ENCODE measurements around the gene ARHGAP28.

Gene ARHGAP28

GRCh38 chr18:6733758-6734157 is 4.2 kb downstream of the ARHGAP28 start:
- DNase-seq (ENCODE audit: low spot score): no peak

- DNase-seq (ENCODE audit: low spot score): no peak
Measured at GRCh38 chr18:6734726-6735430, 5.4 kb downstream of the ARHGAP28 start.

- no peak for DNase-seq (ENCODE audit: low spot score)
Measured at GRCh38 chr18:6737833-6738232, 8.3 kb downstream of the ARHGAP28 start.

GRCh38 chr18:6738622-6739021 is 9.1 kb downstream of the ARHGAP28 start:
- DNase-seq (ENCODE audit: low spot score): no peak

GRCh38 chr18:6741232-6741663 is 11.7 kb downstream of the ARHGAP28 start:
- no peak for DNase-seq (ENCODE audit: low spot score)

- no peak for DNase-seq (ENCODE audit: low spot score)
Measured at GRCh38 chr18:6741786-6742185, 12.3 kb downstream of the ARHGAP28 start.

- no peak for DNase-seq (ENCODE audit: low spot score)
Measured at GRCh38 chr18:6743999-6744398, 14.5 kb downstream of the ARHGAP28 start.

- no peak for DNase-seq (ENCODE audit: low spot score)
Measured at GRCh38 chr18:6744816-6745455, 15.4 kb downstream of the ARHGAP28 start.

GRCh38 chr18:6745504-6746031 is 16.1 kb downstream of the ARHGAP28 start:
- no peak for DNase-seq (ENCODE audit: low spot score)

- DNase-seq (ENCODE audit: low spot score): no peak
Measured at GRCh38 chr18:6746386-6746960, 17.0 kb downstream of the ARHGAP28 start.

- DNase-seq (ENCODE audit: low spot score): no peak
Measured at GRCh38 chr18:6747646-6748045, 18.1 kb downstream of the ARHGAP28 start.

GRCh38 chr18:6748241-6748640 is 18.7 kb downstream of the ARHGAP28 start:
- DNase-seq (ENCODE audit: low spot score): no peak

- DNase-seq (ENCODE audit: low spot score): no peak
Measured at GRCh38 chr18:6750411-6750810, 20.9 kb downstream of the ARHGAP28 start.

- DNase-seq (ENCODE audit: low spot score): no peak
Measured at GRCh38 chr18:6751222-6751621, 21.7 kb downstream of the ARHGAP28 start.

- no peak for DNase-seq (ENCODE audit: low spot score)
Measured at GRCh38 chr18:6752202-6752860, 22.8 kb downstream of the ARHGAP28 start.

- no peak for DNase-seq (ENCODE audit: low spot score)
Measured at GRCh38 chr18:6755107-6755506, 25.6 kb downstream of the ARHGAP28 start.

- DNase-seq (ENCODE audit: low spot score): no peak
Measured at GRCh38 chr18:6757931-6758330, 28.4 kb downstream of the ARHGAP28 start.

- no peak for DNase-seq (ENCODE audit: low spot score)
Measured at GRCh38 chr18:6759579-6759978, 30.1 kb downstream of the ARHGAP28 start.

- no peak for DNase-seq (ENCODE audit: low spot score)
Measured at GRCh38 chr18:6763524-6763923, 34.0 kb downstream of the ARHGAP28 start.

GRCh38 chr18:6764382-6764781 is 34.9 kb downstream of the ARHGAP28 start:
- DNase-seq (ENCODE audit: low spot score): no peak

GRCh38 chr18:6773777-6774176 is 44.3 kb downstream of the ARHGAP28 start:
- no peak for DNase-seq (ENCODE audit: low spot score)

- DNase-seq (ENCODE audit: low spot score): no peak
Measured at GRCh38 chr18:6775237-6775636, 45.7 kb downstream of the ARHGAP28 start.

GRCh38 chr18:6775702-6776101 is 46.2 kb downstream of the ARHGAP28 start:
- no peak for DNase-seq (ENCODE audit: low spot score)
